Activated naive CD4-positive, alpha-beta T cell treated with anti-CD3 and anti-CD28 coated beads, Interleukin-2, amount 50 U/mL, for 16 hours (primary cell): Measurements from ENCODE around the gene NADK2.

Experiments
- DNase-seq: peaks from one replicate; pipeline ENCODE4 v3.0.0-alpha.2; 2020

The NADK2 gene

DNA sequence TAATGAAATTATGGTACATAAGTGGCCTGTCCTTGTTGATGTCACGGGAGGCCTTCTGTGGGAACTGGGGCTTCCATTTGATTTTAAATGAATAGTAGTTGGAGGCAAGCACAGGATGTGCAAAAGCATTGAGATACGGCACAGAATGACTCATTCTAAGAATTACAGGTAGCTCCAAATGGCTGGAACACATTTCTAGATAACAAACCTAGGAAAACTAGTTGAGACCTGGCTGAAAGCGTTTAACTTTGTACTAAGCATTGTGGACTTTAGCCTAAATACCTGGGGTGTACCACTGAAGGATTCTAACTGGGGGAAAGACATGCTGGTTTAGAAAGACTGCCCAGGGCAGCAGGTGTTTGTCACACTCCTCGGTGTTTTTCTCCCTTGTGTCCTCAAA lies 80.4 kb downstream of the NADK2 start:
- no peak for DNase-seq

DNA sequence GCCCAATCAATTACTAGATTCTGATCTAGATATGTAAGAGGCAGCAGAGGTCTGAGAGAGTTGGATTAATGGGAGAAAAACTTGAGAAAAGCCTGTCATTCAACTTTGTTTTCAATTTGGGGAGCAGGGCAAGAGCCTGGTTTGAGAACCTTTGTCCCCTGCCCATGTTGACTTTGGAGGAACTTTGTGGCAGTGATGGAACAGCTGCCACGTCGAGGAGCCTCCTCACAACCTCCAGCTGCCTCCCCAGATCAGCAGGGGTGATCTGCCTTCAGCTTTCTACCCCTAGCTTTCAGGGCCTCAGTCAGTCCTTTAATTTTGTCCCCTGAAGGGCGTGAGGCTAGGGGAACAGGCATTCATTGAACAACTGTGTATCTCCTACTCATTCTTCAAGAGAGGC lies 81.1 kb downstream of the NADK2 start:
- DNase-seq = no peak

DNA sequence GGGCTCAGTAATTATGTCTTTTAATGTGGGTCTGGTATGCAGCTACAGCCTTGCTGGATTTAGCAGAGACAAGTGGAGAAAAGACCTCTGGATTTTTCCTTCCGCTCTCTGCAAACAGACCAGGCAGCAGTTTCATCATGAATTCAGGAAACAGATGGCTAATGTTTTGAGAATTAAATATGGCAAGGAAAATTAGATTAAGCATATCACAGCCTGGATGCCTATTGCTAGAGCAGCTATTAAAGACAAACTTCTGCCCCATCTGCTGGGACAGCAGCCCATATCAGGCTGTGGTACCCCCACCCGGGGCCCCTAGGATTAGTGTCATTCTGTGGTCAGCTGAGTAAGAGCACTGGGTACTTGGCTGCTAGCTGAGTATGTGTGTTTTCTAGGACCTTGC lies 83.6 kb downstream of the NADK2 start:
- DNase-seq = no peak

DNA sequence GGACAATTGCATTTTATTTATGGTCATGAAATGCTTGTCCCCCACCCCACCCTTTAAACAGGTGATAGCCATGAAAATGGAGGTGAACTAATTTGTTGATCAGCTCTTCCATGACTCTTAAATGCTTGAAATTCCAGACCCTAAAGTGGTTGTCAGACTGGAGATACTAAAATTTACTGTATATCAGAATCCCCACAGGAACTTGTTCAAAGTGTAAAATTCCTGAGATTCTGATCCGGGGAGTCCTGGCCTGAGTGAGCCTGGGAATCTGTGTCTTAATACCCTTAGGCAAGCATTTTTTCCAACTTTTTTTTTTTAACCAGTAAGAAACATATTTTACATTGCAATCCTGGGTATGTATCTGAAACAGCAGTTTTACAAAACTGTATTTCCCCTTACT lies 85.1 kb downstream of the NADK2 start:
- DNase-seq = no peak

DNA sequence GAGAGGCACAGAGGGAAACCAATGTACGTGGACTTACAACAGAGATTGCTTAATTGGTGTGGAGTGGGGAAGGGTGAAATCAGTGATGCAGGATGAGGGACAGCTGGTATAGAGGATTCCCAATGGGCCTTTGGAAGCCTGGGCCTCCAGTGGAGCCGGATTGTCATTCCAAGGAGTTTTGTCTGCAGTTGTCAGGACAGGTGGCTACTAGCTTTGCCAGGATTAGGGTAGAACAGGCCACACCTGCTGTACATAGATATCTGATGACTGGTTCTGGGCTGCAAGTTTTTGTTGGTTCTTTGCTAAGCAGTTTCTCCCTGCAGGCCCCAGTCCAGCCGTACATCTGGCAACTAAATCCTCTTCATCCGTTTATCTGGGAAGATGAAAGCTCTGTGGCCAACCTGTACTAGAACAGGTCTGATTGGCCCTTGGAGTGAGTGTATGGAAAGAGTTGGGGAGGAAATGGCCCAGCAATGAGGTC lies 85.6 kb downstream of the NADK2 start:
- no peak for DNase-seq

DNA sequence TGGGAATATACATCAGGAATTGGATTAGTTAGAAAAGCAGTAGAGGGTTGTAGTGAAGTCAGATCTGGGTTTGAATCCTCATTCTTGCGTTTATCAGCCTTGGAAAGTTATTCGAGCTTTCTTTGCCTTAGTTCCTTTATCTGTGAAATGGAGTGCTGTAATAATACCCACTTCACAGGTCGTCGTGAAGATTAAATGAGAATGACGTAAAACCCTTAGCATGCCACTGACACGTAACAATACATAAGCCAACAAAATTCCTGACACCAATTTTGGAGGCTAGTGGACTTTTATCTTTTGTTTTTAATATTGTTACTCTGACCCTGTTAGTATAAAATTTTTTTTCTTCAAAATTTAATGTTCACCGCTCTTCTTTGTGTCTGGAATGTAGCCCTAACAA lies 86.4 kb downstream of the NADK2 start:
- no peak for DNase-seq

DNA sequence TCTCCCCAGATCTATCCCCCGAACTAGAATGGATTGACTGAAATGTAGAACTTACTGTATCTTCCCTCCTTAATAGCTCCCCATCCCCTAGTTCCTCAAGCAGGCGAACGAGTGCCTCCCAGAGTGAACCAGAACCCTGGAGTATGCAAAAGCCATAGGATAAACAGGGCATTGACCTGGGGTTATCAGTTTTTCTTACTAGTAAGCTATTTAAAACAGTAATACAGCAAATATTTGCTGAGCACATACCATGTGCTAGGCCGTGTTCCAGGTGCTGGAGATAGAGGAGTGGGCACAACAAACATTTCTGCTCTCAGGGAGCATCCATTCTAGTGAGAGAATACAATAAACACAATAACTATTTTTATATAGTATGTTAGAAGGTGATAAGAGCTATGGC lies 88.0 kb downstream of the NADK2 start:
- no peak for DNase-seq

DNA sequence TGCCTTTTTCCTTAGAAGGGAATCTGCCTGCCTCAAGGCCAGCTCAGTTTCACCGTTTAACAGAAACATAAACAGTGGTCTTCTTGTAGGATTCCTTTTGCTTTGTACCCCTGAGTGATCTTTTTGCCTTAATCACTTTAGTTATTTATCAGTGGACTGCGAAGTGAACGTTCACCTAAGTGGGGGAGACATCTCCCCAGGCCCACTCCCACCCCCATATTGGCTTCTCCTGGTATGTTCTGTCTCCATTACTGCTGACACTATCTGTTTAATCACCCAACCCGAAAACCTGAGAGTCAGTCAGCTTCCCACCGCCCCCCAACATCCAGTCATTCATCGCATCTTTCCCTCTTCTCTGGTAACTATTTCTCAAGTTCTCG lies 88.4 kb downstream of the NADK2 start:
- no peak for DNase-seq

DNA sequence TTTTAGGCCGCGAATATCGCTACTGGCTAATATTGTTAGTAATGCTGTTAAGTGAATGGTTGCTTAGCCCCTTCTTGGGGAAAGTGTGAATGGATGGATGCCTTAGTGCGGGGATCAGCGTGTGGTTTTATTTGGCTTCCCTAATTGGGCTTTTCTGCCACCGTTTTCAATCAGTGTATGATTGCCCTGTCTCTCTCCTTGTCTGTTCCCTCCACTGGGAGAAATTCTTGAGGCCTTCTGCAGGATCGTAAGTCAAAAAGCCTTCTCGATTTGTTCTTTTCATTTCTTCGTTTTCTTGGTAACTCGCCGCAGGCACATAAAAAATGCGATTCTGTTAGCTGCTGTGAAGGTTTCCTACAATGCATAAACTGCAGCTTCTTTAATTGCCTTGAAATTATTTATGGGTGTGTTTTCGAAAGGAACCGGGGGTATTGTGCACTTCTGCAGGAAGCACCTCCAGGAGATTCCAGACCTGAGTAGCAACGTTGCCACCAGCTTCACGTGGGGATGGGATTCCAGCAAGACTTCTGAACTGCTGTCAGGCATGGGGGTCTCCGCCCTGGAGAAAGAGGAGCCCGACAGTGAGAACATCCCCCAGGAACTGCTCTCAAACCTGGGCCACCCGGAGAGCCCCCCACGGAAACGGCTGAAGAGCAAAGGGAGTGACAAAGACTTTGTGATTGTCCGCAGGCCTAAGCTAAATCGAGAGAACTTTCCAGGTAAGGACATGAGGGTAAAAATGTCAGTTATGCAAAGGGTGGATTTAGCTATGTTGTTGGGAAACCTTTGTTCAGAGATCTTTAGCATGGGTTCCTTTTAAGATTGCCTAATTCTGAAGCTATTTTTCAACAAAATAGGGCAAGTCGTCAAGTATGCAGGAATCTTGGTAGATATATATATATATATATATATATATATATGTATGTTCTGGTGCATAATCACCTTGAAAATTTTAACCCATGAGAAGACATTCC lies 89.1 kb downstream of the NADK2 start:
- DNase-seq = no peak

DNA sequence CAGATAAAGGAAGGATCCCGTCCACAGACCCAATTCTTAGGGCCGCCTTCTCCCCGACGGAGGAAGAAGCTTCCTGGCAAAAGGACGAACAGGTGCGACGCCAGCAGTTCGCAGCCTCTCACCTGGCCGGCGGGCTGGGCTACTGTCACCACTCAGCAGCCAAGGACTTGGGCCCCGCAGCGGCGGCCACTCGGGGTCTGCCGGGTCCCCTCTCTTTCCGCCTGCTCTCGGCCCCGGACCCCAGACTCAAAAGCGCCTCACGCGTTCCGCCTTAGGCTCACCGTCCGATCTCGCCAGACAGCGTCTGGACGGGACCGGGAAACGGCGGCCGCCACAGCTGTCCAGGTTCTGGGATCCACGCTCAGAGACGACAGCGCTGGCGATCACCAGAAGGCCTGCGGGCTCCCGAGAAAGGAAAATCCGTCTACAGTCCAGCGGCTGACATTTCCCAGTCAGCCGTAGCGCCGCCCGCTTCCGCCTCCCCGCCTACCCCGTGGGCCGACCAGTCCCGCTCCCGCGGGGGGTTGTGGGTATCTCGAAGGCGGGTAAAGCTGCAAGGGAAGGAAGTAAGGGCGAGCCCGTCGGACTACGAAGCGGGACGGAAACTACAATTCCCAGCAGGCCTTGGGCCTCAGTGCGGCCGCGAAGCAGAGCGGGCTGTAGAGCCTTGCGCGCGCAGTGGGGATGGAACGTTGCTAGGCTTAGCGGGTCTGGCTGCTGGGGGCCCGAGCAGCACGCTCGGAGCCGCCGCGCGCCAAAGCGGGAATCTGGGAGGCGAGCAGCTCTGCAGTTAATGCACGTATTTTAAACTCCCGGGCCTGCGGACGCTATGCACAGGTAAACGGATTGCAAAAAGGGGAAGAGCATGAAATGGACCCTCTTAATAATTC lies 90.0 kb downstream of the NADK2 start, which contains the start of the genes LMBRD2 and SKP2:
LMBRD2 (minus strand) TSS at position 454 of the 890 bp plus-strand sequence. CDS start 8,538 bp downstream, outside the sequence.
SKP2 (plus strand) TSS at position 678 of the 890 bp plus-strand sequence; CDS start at position 830, 152 bp downstream.
- peak; percentile 98 for DNase-seq

DNA sequence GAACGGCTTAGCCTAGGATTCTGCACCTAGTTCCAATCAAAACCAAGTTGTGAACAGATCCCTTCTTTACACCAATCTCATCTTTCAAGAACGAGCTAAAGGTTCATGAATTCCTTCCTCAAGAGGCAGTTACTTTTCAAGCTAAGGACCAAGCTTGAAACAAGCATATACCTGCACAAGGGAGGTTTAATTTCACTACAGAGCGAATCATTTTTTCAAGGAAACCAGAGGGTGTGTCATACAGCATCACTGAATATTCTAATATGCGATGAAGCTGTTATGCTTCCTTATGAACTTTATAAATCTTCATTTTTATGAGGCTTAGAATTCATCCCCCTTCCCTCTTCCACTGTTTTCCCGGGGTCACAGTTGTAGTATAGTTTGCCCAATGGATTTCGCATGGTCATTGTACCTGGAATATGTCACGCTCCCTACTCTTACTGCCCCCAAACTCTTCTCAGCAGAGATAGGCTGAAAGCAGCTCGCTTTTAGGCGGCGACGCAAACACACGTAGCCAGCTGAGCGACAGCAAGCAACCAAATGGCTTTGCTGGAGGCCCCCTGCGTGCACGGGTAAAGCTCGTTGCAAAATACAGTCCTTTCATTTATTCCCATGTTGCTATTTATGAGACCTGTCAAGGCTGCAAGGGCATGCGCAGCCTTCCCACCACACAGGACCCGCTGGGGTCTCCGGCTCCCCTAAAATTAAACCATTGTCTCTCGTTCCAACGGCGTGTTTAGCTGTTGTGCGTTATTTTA lies 90.9 kb downstream of the NADK2 start:
- DNase-seq = peak; percentile 58

DNA sequence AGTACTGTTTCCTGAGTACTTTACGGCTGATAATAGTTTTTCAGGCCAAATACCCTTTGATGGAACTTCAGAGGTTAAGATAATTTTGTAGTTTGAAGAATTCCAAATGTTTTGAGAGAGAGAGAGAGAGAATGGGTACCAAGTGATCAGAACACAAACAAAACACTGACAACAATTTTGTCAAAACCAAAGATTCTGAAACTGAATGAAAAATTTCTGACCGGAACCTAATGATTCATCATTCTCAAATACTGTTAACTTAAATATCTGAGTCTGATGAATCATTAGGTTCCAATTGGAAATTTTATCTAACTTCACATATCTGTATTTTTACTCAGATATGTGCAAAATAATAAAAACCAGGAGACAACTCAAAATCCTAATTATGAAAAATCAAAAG lies 94.0 kb downstream of the NADK2 start:
- DNase-seq = no peak

DNA sequence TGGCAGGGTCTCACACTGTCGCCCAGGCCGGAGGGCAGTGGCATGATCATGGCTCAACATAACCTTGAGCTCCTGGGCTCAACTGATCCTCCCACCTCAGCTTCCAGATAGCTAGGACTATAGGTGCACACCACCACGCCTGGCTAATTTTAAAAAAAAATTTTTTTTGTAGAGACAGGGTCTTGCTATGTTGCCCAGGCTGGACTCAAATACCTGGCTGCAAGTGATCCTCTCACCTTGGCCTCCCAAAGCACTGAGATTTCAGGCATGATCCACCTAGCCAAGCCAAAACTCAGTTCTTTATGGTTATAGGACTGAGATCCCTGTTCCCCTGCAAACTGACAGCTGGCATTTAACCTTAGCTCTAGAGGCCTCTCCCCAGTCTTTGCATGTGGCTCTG lies 95.3 kb downstream of the NADK2 start:
- DNase-seq = no peak

DNA sequence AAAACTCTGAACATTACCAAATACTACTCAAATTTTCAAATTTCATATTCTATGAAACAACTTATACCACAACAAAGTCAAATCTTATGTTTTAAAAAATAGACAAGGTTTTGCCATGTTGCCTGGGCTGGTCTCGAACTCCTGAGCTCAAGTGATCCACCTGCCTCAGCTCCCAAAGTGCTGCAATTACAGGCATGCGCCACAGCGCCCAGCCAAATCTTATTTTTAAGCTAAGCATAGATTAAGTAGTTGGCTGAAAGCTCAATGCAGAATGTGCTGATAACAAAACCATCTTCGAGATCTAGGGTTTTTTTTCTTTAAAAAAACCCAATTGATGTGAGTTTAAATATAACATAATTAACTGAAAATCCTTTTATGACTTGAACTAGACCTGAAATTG lies 96.4 kb downstream of the NADK2 start:
- DNase-seq = no peak
